ENCODE measurements around the gene ERC2.

ERC2 gene

GRCh38 chr3:56122911-56123310 is 345.4 kb downstream of the ERC2 start:
- Histone ChIP-seq H3K9ac (ENCODE audit: low read depth in 1 of 2, low read length in 2 of 2) (no peak overlapping the region), H3K27ac (ENCODE audit: low read depth, low read length) (no peak overlapping the region), H3K4me3 (ENCODE audit: low read depth in 1 of 2, low read length in 2 of 2) (no peak overlapping the region), H3K27me3 (ENCODE audit: control insufficient read depth in 1 of 2, insufficient read depth in 2 of 2, low read length in 2 of 2) (no peaks in the 10 kb centered on the region), H3K9me3 (ENCODE audit: control insufficient read depth in 1 of 2, low read length in 2 of 2) (no peaks in the 10 kb centered on the region), H3K4me1 (ENCODE audit: control insufficient read depth in 1 of 2, insufficient read depth in 2 of 2, low read length in 2 of 2) (no peaks in the 10 kb centered on the region), H3K36me3 (ENCODE audit: control insufficient read depth in 1 of 2, insufficient read depth in 2 of 2, low read length in 2 of 2) (no peaks in the 10 kb centered on the region)

GRCh38 chr3:56121716-56122115 is 346.6 kb downstream of the ERC2 start:
- H3K4me3 ChIP-seq (ENCODE audit: low read depth in 1 of 2, low read length in 2 of 2) = no peak overlapping the region
- no peaks in the 10 kb centered on the region for H3K36me3 ChIP-seq (ENCODE audit: control insufficient read depth in 1 of 2, insufficient read depth in 2 of 2, low read length in 2 of 2)
- H3K9ac ChIP-seq (ENCODE audit: low read depth in 1 of 2, low read length in 2 of 2) = no peak overlapping the region
- H3K27me3 ChIP-seq (ENCODE audit: control insufficient read depth in 1 of 2, insufficient read depth in 2 of 2, low read length in 2 of 2) = no peaks in the 10 kb centered on the region
- no peaks in the 10 kb centered on the region for H3K9me3 ChIP-seq (ENCODE audit: control insufficient read depth in 1 of 2, low read length in 2 of 2)
- H3K27ac ChIP-seq (ENCODE audit: low read depth, low read length) = no peak overlapping the region
- no peaks in the 10 kb centered on the region for H3K4me1 ChIP-seq (ENCODE audit: control insufficient read depth in 1 of 2, insufficient read depth in 2 of 2, low read length in 2 of 2)

DNA sequence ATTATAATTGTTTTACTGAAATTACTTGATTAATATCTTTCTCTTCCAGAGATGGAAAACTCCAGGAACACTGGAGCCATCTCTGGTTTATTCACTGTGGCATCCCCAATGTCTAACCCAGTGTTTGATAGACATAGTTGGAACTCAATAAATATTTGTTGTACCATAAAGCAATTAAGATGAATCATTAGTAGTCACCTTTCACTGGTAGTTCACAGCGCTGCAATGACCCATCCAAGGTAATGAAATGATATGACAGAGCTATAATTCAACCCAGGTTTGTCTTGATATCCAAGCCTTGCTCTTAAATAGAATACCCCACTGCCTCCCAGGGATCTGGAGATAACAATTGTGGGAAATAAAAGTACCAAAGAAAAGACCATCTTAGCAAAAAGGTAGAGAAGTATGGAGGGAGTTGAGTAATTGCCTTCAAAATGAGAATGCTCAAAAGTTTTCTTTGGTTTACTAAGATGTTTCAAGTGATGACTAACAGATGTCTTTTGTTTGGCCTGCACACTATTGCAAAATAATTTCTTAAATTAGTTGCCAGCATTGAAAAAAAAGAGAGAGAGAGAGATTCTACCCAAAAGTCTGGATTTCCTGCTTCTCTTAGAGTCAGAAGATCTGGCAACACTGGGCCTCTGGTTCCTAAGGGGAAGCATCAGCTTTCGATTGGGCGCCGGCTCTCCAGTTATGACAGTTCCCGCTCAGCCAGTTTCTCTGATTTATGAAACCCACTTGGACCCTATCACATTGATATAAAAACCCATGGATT is 348.5 kb downstream of the ERC2 start:
- Histone ChIP-seq H3K36me3 (ENCODE audit: control insufficient read depth in 1 of 2, insufficient read depth in 2 of 2, low read length in 2 of 2) (no peaks in the 10 kb centered on the region), H3K27me3 (ENCODE audit: control insufficient read depth in 1 of 2, insufficient read depth in 2 of 2, low read length in 2 of 2) (no peaks in the 10 kb centered on the region), H3K9me3 (ENCODE audit: control insufficient read depth in 1 of 2, low read length in 2 of 2) (no peaks in the 10 kb centered on the region), H3K4me3 (ENCODE audit: low read depth in 1 of 2, low read length in 2 of 2) (no peak overlapping the region), H3K9ac (ENCODE audit: low read depth in 1 of 2, low read length in 2 of 2) (no peak overlapping the region), H3K27ac (ENCODE audit: low read depth, low read length) (no peak overlapping the region), H3K4me1 (ENCODE audit: control insufficient read depth in 1 of 2, insufficient read depth in 2 of 2, low read length in 2 of 2) (no peaks in the 10 kb centered on the region)

- no peak overlapping the region for H3K27ac ChIP-seq (ENCODE audit: low read depth, low read length)
- no peak overlapping the region for H3K4me3 ChIP-seq (ENCODE audit: low read depth in 1 of 2, low read length in 2 of 2)
- no peaks in the 10 kb centered on the region for H3K9me3 ChIP-seq (ENCODE audit: control insufficient read depth in 1 of 2, low read length in 2 of 2)
- H3K36me3 ChIP-seq (ENCODE audit: control insufficient read depth in 1 of 2, insufficient read depth in 2 of 2, low read length in 2 of 2) = no peaks in the 10 kb centered on the region
- H3K9ac ChIP-seq (ENCODE audit: low read depth in 1 of 2, low read length in 2 of 2) = no peak overlapping the region
- H3K4me1 ChIP-seq (ENCODE audit: control insufficient read depth in 1 of 2, insufficient read depth in 2 of 2, low read length in 2 of 2) = no peaks in the 10 kb centered on the region
- H3K27me3 ChIP-seq (ENCODE audit: control insufficient read depth in 1 of 2, insufficient read depth in 2 of 2, low read length in 2 of 2) = no peaks in the 10 kb centered on the region
Measured at GRCh38 chr3:56118968-56119367, 349.3 kb downstream of the ERC2 start.

DNA sequence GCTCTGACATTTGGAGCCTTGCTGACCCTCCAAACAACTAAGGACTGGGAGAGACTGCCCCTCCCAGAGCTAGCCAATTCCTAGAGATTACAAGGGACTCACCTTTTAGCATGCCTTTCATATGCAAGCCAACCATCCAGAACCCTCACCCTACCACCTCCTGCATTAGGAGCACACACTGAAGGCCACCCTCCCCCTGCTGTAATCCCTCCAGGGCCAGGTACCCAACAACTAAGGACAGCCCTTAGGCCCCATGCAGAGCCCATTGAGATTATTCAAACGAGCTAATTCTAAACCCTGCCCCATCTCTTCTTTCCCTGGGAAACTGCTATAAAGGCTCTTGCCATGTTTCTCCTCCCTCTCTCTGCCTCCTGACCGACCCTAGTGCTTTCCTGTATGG is 352.6 kb downstream of the ERC2 start:
- Histone ChIP-seq H3K4me3 (ENCODE audit: low read depth in 1 of 2, low read length in 2 of 2) (no peak overlapping the region), H3K9me3 (ENCODE audit: control insufficient read depth in 1 of 2, low read length in 2 of 2) (no peaks in the 10 kb centered on the region), H3K4me1 (ENCODE audit: control insufficient read depth in 1 of 2, insufficient read depth in 2 of 2, low read length in 2 of 2) (no peaks in the 10 kb centered on the region), H3K27ac (ENCODE audit: low read depth, low read length) (no peak overlapping the region), H3K27me3 (ENCODE audit: control insufficient read depth in 1 of 2, insufficient read depth in 2 of 2, low read length in 2 of 2) (no peaks in the 10 kb centered on the region), H3K9ac (ENCODE audit: low read depth in 1 of 2, low read length in 2 of 2) (no peak overlapping the region), H3K36me3 (ENCODE audit: control insufficient read depth in 1 of 2, insufficient read depth in 2 of 2, low read length in 2 of 2) (no peaks in the 10 kb centered on the region)

DNA sequence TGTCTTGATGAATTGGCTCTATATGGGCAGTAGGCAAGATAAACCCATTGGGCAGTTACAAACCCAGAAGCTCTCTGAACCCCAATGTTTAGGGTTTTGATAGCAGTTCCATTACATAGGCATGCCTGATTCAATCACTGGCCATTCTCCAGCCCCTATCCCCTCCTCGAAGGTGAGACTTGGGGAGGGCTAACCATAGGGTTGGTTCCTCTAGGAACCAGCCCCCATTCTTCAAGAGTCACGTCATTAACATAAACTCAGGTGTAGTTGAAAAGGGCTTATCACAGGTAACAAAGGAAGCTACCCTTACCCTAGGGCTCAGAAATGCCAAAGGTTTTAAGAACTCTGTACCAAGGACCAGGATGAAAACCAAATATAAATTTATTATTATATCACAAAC is 353.1 kb downstream of the ERC2 start:
- Histone ChIP-seq H3K4me1 (ENCODE audit: control insufficient read depth in 1 of 2, insufficient read depth in 2 of 2, low read length in 2 of 2) (no peaks in the 10 kb centered on the region), H3K4me3 (ENCODE audit: low read depth in 1 of 2, low read length in 2 of 2) (no peak overlapping the region), H3K27ac (ENCODE audit: low read depth, low read length) (no peak overlapping the region), H3K9me3 (ENCODE audit: control insufficient read depth in 1 of 2, low read length in 2 of 2) (no peaks in the 10 kb centered on the region), H3K9ac (ENCODE audit: low read depth in 1 of 2, low read length in 2 of 2) (no peak overlapping the region), H3K36me3 (ENCODE audit: control insufficient read depth in 1 of 2, insufficient read depth in 2 of 2, low read length in 2 of 2) (no peaks in the 10 kb centered on the region), H3K27me3 (ENCODE audit: control insufficient read depth in 1 of 2, insufficient read depth in 2 of 2, low read length in 2 of 2) (no peaks in the 10 kb centered on the region)

GRCh38 chr3:56113908-56114307 is 354.4 kb downstream of the ERC2 start:
- no peaks in the 10 kb centered on the region for H3K36me3 ChIP-seq (ENCODE audit: control insufficient read depth in 1 of 2, insufficient read depth in 2 of 2, low read length in 2 of 2)
- no peaks in the 10 kb centered on the region for H3K9me3 ChIP-seq (ENCODE audit: control insufficient read depth in 1 of 2, low read length in 2 of 2)
- no peak overlapping the region for H3K4me3 ChIP-seq (ENCODE audit: low read depth in 1 of 2, low read length in 2 of 2)
- H3K27ac ChIP-seq (ENCODE audit: low read depth, low read length) = no peak overlapping the region
- no peaks in the 10 kb centered on the region for H3K27me3 ChIP-seq (ENCODE audit: control insufficient read depth in 1 of 2, insufficient read depth in 2 of 2, low read length in 2 of 2)
- H3K9ac ChIP-seq (ENCODE audit: low read depth in 1 of 2, low read length in 2 of 2) = no peak overlapping the region
- H3K4me1 ChIP-seq (ENCODE audit: control insufficient read depth in 1 of 2, insufficient read depth in 2 of 2, low read length in 2 of 2) = no peaks in the 10 kb centered on the region

DNA sequence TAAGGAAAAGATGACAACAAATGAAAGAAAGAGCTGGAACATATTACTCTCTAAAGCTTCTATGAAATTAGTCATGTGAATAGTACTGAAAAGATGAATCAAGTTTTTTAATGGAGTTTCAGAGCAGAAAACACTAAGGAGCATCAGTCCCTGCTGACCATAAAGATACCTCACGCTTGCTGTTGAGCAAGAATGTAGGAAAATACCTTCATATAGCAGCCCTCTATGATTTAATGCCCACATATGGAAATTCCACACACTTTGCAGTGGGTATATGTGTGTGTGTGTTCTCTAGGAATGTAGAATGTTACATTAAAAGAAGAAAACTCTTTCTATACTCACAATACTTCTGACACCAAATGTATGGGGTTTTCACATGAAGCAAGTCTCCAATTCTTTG is 355.0 kb downstream of the ERC2 start:
- H3K27ac ChIP-seq (ENCODE audit: low read depth, low read length) = no peak overlapping the region
- H3K27me3 ChIP-seq (ENCODE audit: control insufficient read depth in 1 of 2, insufficient read depth in 2 of 2, low read length in 2 of 2) = no peaks in the 10 kb centered on the region
- H3K9me3 ChIP-seq (ENCODE audit: control insufficient read depth in 1 of 2, low read length in 2 of 2) = no peaks in the 10 kb centered on the region
- no peak overlapping the region for H3K9ac ChIP-seq (ENCODE audit: low read depth in 1 of 2, low read length in 2 of 2)
- H3K36me3 ChIP-seq (ENCODE audit: control insufficient read depth in 1 of 2, insufficient read depth in 2 of 2, low read length in 2 of 2) = no peaks in the 10 kb centered on the region
- H3K4me3 ChIP-seq (ENCODE audit: low read depth in 1 of 2, low read length in 2 of 2) = no peak overlapping the region
- no peaks in the 10 kb centered on the region for H3K4me1 ChIP-seq (ENCODE audit: control insufficient read depth in 1 of 2, insufficient read depth in 2 of 2, low read length in 2 of 2)

DNA sequence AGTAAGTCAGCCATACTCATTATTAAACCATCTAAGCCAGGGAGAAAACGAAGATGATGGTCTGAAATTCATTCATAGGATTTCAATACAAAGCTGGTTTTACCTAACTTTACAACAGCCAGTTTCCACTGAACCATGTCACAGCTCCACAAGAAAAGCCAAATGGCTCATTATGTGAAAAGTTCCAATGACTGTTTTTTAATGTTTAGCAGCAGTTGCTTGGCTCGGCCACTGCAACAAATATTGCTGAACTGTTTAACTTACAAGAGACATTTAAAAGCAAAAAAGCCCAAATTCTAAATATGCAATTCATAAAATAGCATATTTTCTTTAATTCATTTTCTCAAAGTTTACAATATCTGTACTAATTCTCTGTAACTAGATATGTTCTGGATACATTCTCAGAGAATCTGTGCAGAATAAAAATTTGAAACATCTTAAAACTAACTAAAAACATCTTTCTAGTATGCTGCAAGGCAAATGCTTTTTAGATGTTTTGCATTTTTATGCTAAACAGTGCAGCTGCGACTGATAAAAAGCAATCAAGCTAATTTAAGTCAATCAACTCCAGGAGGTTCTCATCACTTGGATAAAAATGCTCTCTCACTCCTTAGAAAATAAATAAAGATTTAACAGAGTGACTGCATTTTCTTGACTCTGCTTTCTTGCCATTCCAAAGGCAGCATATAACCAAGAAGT is 356.5 kb downstream of the ERC2 start:
- no peaks in the 10 kb centered on the region for H3K27me3 ChIP-seq (ENCODE audit: control insufficient read depth in 1 of 2, insufficient read depth in 2 of 2, low read length in 2 of 2)
- H3K9me3 ChIP-seq (ENCODE audit: control insufficient read depth in 1 of 2, low read length in 2 of 2) = no peaks in the 10 kb centered on the region
- H3K9ac ChIP-seq (ENCODE audit: low read depth in 1 of 2, low read length in 2 of 2) = no peak overlapping the region
- no peaks in the 10 kb centered on the region for H3K4me1 ChIP-seq (ENCODE audit: control insufficient read depth in 1 of 2, insufficient read depth in 2 of 2, low read length in 2 of 2)
- H3K27ac ChIP-seq (ENCODE audit: low read depth, low read length) = no peak overlapping the region
- no peaks in the 10 kb centered on the region for H3K36me3 ChIP-seq (ENCODE audit: control insufficient read depth in 1 of 2, insufficient read depth in 2 of 2, low read length in 2 of 2)
- H3K4me3 ChIP-seq (ENCODE audit: low read depth in 1 of 2, low read length in 2 of 2) = no peak overlapping the region

DNA sequence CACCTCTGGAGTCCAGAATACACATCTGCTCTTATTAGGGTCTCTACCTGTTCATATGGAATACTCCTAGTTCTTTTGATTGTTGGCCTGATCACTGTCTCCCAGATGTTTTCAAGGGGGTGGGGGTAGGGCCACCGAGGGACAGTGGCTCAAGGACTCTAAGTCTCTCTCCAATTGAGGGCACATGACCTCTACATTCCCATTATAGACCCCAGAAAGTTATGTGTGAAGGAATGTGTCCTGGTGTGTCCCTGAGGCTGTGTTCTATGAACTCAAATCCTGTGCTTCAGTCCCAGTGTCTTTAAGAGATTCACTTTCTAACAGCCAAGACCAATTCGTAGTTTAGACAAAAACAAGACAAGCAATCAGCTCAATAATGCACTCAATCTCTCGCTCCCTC is 357.4 kb downstream of the ERC2 start:
- Histone ChIP-seq H3K4me3 (ENCODE audit: low read depth in 1 of 2, low read length in 2 of 2) (no peak overlapping the region), H3K4me1 (ENCODE audit: control insufficient read depth in 1 of 2, insufficient read depth in 2 of 2, low read length in 2 of 2) (no peaks in the 10 kb centered on the region), H3K27ac (ENCODE audit: low read depth, low read length) (no peak overlapping the region), H3K9ac (ENCODE audit: low read depth in 1 of 2, low read length in 2 of 2) (no peak overlapping the region), H3K27me3 (ENCODE audit: control insufficient read depth in 1 of 2, insufficient read depth in 2 of 2, low read length in 2 of 2) (no peaks in the 10 kb centered on the region), H3K36me3 (ENCODE audit: control insufficient read depth in 1 of 2, insufficient read depth in 2 of 2, low read length in 2 of 2) (no peaks in the 10 kb centered on the region), H3K9me3 (ENCODE audit: control insufficient read depth in 1 of 2, low read length in 2 of 2) (no peaks in the 10 kb centered on the region)
